GM12872 (cell line): ENCODE data around the gene PRKAB1.

Experiments used
- TF ChIP-seq, protein P1 (sequence below): IDR thresholded peaks from 3 replicates; pipeline ENCODE4 v1.5.1; 2011; ENCODE audit warnings: low read depth, mild to moderate bottlenecking, low read length, moderate library complexity; ENCODE audit not compliant: insufficient read depth

PRKAB1 gene

DNA sequence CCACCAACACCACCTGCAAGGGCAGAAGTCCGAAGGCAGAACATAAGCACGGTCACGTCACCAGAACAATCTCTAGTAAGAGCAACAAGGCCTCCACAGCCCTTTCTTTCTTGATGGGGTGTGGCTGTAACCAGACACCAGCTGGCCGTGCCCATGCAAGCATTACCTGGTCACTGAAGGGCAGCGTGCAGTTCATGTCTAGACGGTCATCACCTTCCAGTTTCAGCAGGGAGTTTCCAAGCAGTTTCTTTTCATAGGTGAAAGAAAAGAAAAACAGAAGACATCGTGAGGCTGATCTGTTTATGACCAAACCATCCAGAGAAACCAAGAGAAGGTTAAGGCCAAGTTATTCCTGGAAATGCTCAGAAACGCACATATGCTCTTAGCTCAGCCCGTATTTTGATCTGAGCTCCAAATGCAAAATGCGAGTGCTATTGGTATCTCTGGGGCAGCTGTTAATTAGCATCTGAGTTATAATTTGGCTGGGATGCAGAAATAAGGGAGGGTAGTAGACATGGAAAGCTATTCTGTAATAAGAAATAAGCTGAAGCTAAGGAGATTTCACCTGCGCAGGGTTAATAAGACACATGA lies 42.5 kb downstream of the PRKAB1 start:
- TF ChIP-seq, protein P1, sequence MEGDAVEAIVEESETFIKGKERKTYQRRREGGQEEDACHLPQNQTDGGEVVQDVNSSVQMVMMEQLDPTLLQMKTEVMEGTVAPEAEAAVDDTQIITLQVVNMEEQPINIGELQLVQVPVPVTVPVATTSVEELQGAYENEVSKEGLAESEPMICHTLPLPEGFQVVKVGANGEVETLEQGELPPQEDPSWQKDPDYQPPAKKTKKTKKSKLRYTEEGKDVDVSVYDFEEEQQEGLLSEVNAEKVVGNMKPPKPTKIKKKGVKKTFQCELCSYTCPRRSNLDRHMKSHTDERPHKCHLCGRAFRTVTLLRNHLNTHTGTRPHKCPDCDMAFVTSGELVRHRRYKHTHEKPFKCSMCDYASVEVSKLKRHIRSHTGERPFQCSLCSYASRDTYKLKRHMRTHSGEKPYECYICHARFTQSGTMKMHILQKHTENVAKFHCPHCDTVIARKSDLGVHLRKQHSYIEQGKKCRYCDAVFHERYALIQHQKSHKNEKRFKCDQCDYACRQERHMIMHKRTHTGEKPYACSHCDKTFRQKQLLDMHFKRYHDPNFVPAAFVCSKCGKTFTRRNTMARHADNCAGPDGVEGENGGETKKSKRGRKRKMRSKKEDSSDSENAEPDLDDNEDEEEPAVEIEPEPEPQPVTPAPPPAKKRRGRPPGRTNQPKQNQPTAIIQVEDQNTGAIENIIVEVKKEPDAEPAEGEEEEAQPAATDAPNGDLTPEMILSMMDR = no peak

DNA sequence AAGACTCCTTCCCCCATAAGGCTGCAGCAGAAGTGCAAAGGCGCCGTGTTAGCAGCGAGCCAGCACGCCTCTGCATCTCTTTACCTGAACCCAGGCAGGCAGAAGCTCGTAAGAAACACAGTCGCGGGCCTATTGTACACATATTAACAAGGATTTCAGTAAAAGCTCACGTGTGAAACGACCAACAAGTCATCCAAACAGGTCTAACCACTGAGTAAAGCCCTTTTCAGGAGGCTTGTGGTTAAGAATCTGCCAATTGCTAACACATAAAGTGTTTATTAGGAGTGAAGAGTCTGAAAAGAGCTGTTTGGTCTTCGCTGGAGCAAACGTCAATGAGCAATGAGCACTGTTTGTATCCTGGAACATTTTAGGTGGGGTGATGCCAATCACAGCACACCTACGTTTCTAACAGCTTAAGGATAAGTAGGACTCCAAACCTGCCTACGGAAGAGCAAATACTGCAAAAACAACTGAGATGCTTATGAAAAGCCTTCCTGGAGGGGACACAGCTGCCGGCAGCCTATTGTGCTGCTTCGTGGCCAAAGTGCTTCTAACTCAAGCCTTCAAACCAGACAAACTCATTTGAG lies 43.1 kb downstream of the PRKAB1 start:
- TF ChIP-seq, protein P1 = no peak

DNA sequence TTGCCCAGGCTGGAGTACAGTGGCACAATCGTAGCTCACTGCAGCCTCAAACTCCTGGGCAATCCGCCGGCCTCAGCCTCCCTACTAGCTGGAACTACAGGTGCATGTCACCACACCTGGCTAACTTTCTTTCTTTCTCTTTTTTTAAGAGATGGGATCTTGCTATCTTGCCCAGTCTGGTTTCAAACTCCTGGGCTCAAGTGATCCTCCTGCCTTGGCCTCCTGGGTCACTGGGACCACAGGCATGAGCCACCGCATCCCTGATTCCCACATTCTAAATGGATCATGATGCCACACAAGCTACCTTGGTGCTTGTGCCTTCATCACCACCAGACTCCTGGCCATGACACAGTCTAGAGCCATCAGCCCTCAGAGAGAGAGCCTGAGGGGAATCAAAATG lies 43.8 kb downstream of the PRKAB1 start:
- TF ChIP-seq, protein P1 = no peak

DNA sequence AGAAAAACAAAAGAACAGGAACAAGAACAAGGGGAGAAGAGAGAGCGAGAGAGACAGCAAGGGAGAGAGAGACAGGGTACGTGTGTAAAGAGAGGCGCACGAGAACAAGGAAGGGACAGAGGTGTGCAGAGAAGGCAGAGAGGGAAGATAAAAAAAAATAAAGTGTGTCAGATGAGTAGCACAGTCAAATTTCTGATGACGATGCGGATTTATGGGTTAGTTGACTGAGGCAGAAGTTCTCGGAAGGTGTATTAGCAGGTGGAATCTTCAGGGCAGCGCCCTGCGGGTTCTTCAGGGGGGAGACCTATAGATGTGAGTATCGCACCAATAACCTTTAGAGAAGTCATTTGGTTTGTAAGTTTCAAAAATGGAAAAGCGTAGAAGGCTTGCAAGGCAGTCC lies 44.8 kb downstream of the PRKAB1 start:
- TF ChIP-seq, protein P1 = no peak

DNA sequence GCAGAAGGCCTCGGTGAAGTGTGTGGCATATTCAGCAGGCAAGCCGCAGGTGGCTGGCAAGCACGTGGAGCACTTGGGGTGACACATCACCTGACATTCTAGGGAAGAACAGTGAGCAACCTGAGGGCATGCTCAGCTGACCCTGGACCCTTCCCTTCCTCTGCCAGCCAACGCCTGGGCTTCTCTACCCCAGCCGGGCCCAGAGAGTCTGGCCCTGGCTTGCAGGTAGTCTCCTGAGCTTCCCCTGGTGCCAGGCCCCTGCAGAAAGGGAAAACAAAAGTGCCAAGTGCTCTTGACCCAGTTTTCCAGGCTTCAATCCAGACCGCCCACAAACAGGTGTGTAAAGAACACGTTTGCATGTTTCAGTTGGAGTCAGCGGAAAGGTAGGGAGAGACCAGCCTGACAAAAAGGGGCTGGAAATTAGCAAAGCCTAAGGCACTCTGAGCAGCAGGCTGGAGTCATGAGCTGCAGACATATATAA lies 45.7 kb downstream of the PRKAB1 start:
- TF ChIP-seq, protein P1 = no peak

DNA sequence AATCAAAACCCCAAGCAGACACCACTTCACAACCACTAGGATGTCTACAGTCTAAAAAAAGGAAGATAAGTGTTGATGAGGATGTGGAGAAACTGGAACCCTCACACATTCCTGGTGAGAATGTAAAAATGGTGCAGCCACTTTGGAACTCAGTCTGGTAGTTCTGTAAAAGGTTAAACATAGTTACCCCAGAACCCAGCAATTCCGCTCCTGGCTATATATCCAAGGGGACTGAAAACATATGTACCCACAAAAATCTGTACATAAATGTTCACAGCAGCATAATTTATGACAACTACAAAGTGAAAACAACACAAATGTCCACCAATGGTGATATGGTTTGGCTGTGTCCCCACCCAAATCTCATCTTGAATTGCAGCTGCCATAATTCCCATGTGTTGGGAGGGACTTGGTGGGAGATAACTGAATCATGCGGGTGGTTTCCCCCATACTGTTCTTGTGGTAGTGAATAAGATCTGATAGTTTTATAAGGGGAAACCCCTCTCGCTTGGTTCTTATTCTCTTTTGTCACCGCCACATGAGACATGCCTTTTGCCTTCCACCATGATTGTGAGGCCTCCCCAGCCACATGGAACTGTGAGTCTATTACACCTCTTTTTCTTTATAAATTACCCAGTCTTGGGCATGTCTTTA lies 46.8 kb downstream of the PRKAB1 start:
- TF ChIP-seq, protein P1 = no peak

DNA sequence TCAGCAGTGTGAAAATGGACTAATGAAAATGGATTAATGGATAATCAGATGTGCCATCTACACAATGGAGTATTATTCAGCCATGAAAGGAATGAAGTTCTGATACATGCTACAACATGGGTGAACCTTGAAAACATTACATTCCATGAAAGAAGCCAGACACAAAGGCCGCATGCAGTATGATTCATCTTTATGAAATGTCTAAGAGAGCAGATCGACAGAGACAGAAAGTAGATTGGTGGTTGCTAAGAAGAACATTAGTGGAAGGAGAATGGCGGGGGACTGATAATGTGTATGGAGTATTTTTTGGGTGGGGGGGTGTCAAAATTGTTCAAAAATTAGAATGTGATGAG lies 47.3 kb downstream of the PRKAB1 start:
- TF ChIP-seq, protein P1 = no peak
